SU-DHL-6 (cell line): Measurements from ENCODE around the gene HDAC10.

Experiments
- H2AFZ ChIP-seq: fragments of 200-600 bp; sonication (generic); 2 replicates; pipeline ENCODE4 v1.6.1; 2014; ENCODE audit warnings: low read depth, mild to moderate bottlenecking, moderate library complexity, mixed read lengths, antibody characterized with exemption, low read length; ENCODE audit not compliant: severe bottlenecking
- H3F3A ChIP-seq: fragments of 200-600 bp; shearing (Covaris generic); 2 replicates; pipeline ENCODE4 v1.6.0; 2016; ENCODE audit warnings: antibody characterized with exemption, mild to moderate bottlenecking; ENCODE audit not compliant: insufficient read depth
- H3K27ac ChIP-seq: fragments of 200-600 bp; sonication (generic); 2 replicates; pipeline ENCODE4 v1.5.1; 2016; ENCODE audit warnings: low read depth, mild to moderate bottlenecking, low read length, moderate library complexity, mixed read lengths
- H3K27me3 ChIP-seq: fragments of 200-600 bp; sonication (generic), shearing (Covaris generic); 2 replicates; pipeline ENCODE4 v1.6.0; 2014; ENCODE audit warnings: mild to moderate bottlenecking, low read length
- H3K36me3 ChIP-seq: fragments of 200-600 bp; sonication (generic); 2 replicates; pipeline ENCODE4 v1.6.1; 2014; ENCODE audit warnings: mild to moderate bottlenecking, low read length, mixed read lengths
- H3K4me2 ChIP-seq: fragments of 300-600, 200-600 bp; shearing (Covaris generic), sonication (generic); 2 replicates; pipeline ENCODE4 v1.6.0; 2014; ENCODE audit warnings: low read length, low read depth, mild to moderate bottlenecking; ENCODE audit not compliant: poor library complexity, severe bottlenecking
- H3K4me3 ChIP-seq: fragments of 200-600 bp; sonication (generic); 2 replicates; pipeline ENCODE4 v1.5.1; 2014; ENCODE audit warnings: antibody characterized with exemption, low read length, mild to moderate bottlenecking, mixed read lengths; ENCODE audit not compliant: insufficient read depth, poor library complexity, severe bottlenecking
- H3K79me2 ChIP-seq: fragments of 200-600 bp; sonication (generic); 2 replicates; pipeline ENCODE4 v1.6.1; 2014; ENCODE audit warnings: mild to moderate bottlenecking, low read length, moderate library complexity; ENCODE audit not compliant: insufficient read depth
- H3K9ac ChIP-seq: fragments of 200-600 bp; sonication (generic); 2 replicates; pipeline ENCODE4 v1.7.0; 2014; ENCODE audit warnings: mild to moderate bottlenecking, low read length
- H3K9me2 ChIP-seq: fragments of 200-600 bp; sonication (generic); replicated peaks from 2 replicates; pipeline ENCODE4 v1.6.1; 2014; ENCODE audit warnings: low read length; ENCODE audit not compliant: insufficient read depth
- H3K9me3 ChIP-seq: fragments of 200-600 bp; sonication (generic); 2 replicates; pipeline ENCODE4 v1.6.1; 2014; ENCODE audit warnings: low read length, mixed read lengths; ENCODE audit not compliant: insufficient read depth
- H4K20me1 ChIP-seq: fragments of 200-600 bp; sonication (generic); 2 replicates; pipeline ENCODE4 v1.6.1; 2014; ENCODE audit warnings: low read depth, mild to moderate bottlenecking, antibody characterized with exemption, low read length, moderate library complexity, mixed read lengths
- CTCF ChIP-seq: fragments of 200-600 bp; sonication (generic); IDR thresholded peaks from one replicate; pipeline ENCODE4 v1.5.1; 2017; ENCODE audit warnings: antibody characterized with exemption, mild to moderate bottlenecking, low read length, moderate library complexity; ENCODE audit not compliant: insufficient read depth, poor library complexity, severe bottlenecking
- EZH2phosphoT487 ChIP-seq: fragments of 200-600 bp; sonication (generic), shearing (Covaris generic); conservative IDR thresholded peaks from 2 replicates; pipeline ENCODE4 v1.6.1; 2018; ENCODE audit warnings: mild to moderate bottlenecking, antibody characterized with exemption, low read length, moderate library complexity, mixed read lengths

Gene HDAC10

GRCh38 chr22:50219800-50220602, 31.1 kb downstream of the HDAC10 start:
- H2AFZ ChIP-seq, result no peak overlapping the region
- H3K9ac ChIP-seq, result no peak overlapping the region
- no peaks in the 10 kb centered on the region for H3F3A ChIP-seq
- no peak overlapping the region for H3K27ac ChIP-seq
- no peaks in the 10 kb centered on the region for H4K20me1 ChIP-seq
- TF ChIP-seq EZH2phosphoT487, result no peak
- no peaks in the 10 kb centered on the region for H3K9me3 ChIP-seq
- H3K4me2 ChIP-seq, result no peak overlapping the region
- no peaks in the 10 kb centered on the region for H3K9me2 ChIP-seq
- no peak overlapping the region for H3K4me3 ChIP-seq
- H3K79me2 ChIP-seq, result no peaks in the 10 kb centered on the region
- no peaks in the 10 kb centered on the region for H3K36me3 ChIP-seq
- no peaks in the 10 kb centered on the region for H3K27me3 ChIP-seq

- no peaks in the 10 kb centered on the region for H3K9me2 ChIP-seq
- no peaks in the 10 kb centered on the region for H3K9me3 ChIP-seq
- H4K20me1 ChIP-seq, result no peaks in the 10 kb centered on the region
- no peak overlapping the region for H3K4me2 ChIP-seq
- no peaks in the 10 kb centered on the region for H3K36me3 ChIP-seq
- no peaks in the 10 kb centered on the region for H3F3A ChIP-seq
- H3K79me2 ChIP-seq, result no peaks in the 10 kb centered on the region
- H3K27me3 ChIP-seq, result no peaks in the 10 kb centered on the region
- H2AFZ ChIP-seq, result no peak overlapping the region
- no peak overlapping the region for H3K4me3 ChIP-seq
- H3K9ac ChIP-seq, result no peak overlapping the region
- no peak overlapping the region for H3K27ac ChIP-seq
- TF ChIP-seq EZH2phosphoT487, result no peak
- no peak for TF ChIP-seq CTCF
Observed at GRCh38 chr22:50218996-50219727, 31.9 kb downstream of the HDAC10 start.

- H3K27ac ChIP-seq, result no peak overlapping the region
- H3K4me3 ChIP-seq, result no peak overlapping the region
- H3F3A ChIP-seq, result no peaks in the 10 kb centered on the region
- H3K27me3 ChIP-seq, result no peaks in the 10 kb centered on the region
- no peaks in the 10 kb centered on the region for H3K9me3 ChIP-seq
- H3K4me2 ChIP-seq, result no peak overlapping the region
- TF ChIP-seq EZH2phosphoT487 (no peak), CTCF (no peak)
- no peaks in the 10 kb centered on the region for H3K36me3 ChIP-seq
- H3K9me2 ChIP-seq, result no peaks in the 10 kb centered on the region
- H2AFZ ChIP-seq, result no peak overlapping the region
- H4K20me1 ChIP-seq, result no peaks in the 10 kb centered on the region
- H3K79me2 ChIP-seq, result peaks cover 6% of the 10 kb centered on the region; the same call in 1 of the 2 replicates
- no peak overlapping the region for H3K9ac ChIP-seq
Observed at GRCh38 chr22:50218153-50218995, 32.7 kb downstream of the HDAC10 start.
